Hematopoietic multipotent progenitor cell treated with erythropoietin and hydrocortisone succinate and interleukin-3 and kit ligand, for 6 days (in vitro differentiated cells): ENCODE data around the gene NOTCH1.
A peak's percentile ranks its signal among the peaks of the same experiment; 100 is the strongest.

Experiments used
- DNase-seq: peaks from one replicate; pipeline ENCODE4 v3.0.0-alpha.2; 2015

NOTCH1 gene

GRCh38 chr9:136543830-136544547 is 1.9 kb downstream of the NOTCH1 start:
- no peak for DNase-seq

GRCh38 chr9:136543280-136543679 is 2.6 kb downstream of the NOTCH1 start:
- no peak for DNase-seq

GRCh38 chr9:136542241-136543040 is 3.4 kb downstream of the NOTCH1 start:
- no peak for DNase-seq

- DNase-seq = no peak
Measured at GRCh38 chr9:136541709-136542108, 4.1 kb downstream of the NOTCH1 start.

- no peak for DNase-seq
Measured at GRCh38 chr9:136541179-136541578, 4.7 kb downstream of the NOTCH1 start.

- peak; percentile 90 for DNase-seq
Measured at GRCh38 chr9:136539427-136540421, 6.1 kb downstream of the NOTCH1 start.

- no peak for DNase-seq
Measured at GRCh38 chr9:136538599-136539426, 7.0 kb downstream of the NOTCH1 start.

- no peak for DNase-seq
Measured at GRCh38 chr9:136537896-136538598, 7.8 kb downstream of the NOTCH1 start.

GRCh38 chr9:136537411-136537810 is 8.4 kb downstream of the NOTCH1 start:
- DNase-seq = no peak

- no peak for DNase-seq
Measured at GRCh38 chr9:136536721-136537241, 9.1 kb downstream of the NOTCH1 start.

- DNase-seq = no peak
Measured at GRCh38 chr9:136536051-136536720, 9.7 kb downstream of the NOTCH1 start.

- DNase-seq = peak; percentile 21
Measured at GRCh38 chr9:136535070-136535469, 10.8 kb downstream of the NOTCH1 start.

- DNase-seq = no peak
Measured at GRCh38 chr9:136534366-136534765, 11.5 kb downstream of the NOTCH1 start.

- peak; percentile 66 for DNase-seq
Measured at GRCh38 chr9:136533775-136534157, 12.1 kb downstream of the NOTCH1 start.

- peak; percentile 46 for DNase-seq
Measured at GRCh38 chr9:136532799-136533774, 12.8 kb downstream of the NOTCH1 start.

- peak; percentile 16 for DNase-seq
Measured at GRCh38 chr9:136531904-136532798, 13.7 kb downstream of the NOTCH1 start.

- DNase-seq = no peak
Measured at GRCh38 chr9:136531186-136531903, 14.5 kb downstream of the NOTCH1 start.
